Neural cell (in vitro differentiated cells): ENCODE results near the gene ESYT3. TPM values are rescaled to one million over a fixed set of nuclear protein-coding genes. Genes with fewer than 3 reads are reported as not detected.
A peak's percentile ranks its signal among the peaks of the same experiment; 100 is the strongest.

Source experiments
- H2AFZ ChIP-seq: fragments of 200-600, 300-800 bp; sonication (generic), shearing (Covaris generic); 2 replicates; pipeline ENCODE4 v1.6.0; 2014; ENCODE audit warnings: low read depth, mild to moderate bottlenecking, antibody characterized with exemption, low read length, moderate library complexity
- H3F3A ChIP-seq: fragments of 200-600 bp; shearing (Covaris generic); 2 replicates; pipeline ENCODE4 v1.6.1; 2016; ENCODE audit warnings: mild to moderate bottlenecking, moderate library complexity, mixed read lengths, antibody characterized with exemption, low read length; ENCODE audit not compliant: insufficient read depth, poor library complexity, severe bottlenecking
- H3K27ac ChIP-seq: fragments of 200-600, 300-800 bp; sonication (generic), shearing (Covaris generic); 2 replicates; pipeline ENCODE4 v1.5.1; 2014; ENCODE audit warnings: mild to moderate bottlenecking, low read length, moderate library complexity
- H3K27me3 ChIP-seq: fragments of 300-800, 200-600 bp; sonication (generic), shearing (Covaris generic); 2 replicates; pipeline ENCODE4 v1.6.0; 2014; ENCODE audit warnings: mild to moderate bottlenecking, low read depth, low read length, moderate library complexity; ENCODE audit not compliant: insufficient read depth
- H3K36me3 ChIP-seq: fragments of 300-800, 200-600 bp; sonication (generic), shearing (Covaris generic); 2 replicates; pipeline ENCODE4 v1.5.1; 2014; ENCODE audit warnings: mild to moderate bottlenecking, antibody characterized with exemption, low read length, moderate library complexity; ENCODE audit not compliant: insufficient read depth
- H3K4me2 ChIP-seq: fragments of 300-800, 200-600 bp; sonication (generic), shearing (Covaris generic); 2 replicates; pipeline ENCODE4 v1.6.0; 2014; ENCODE audit warnings: mild to moderate bottlenecking, low read length
- H3K4me3 ChIP-seq: fragments of 300-800, 200-600 bp; sonication (generic), shearing (Covaris generic); 2 replicates; pipeline ENCODE4 v1.5.1; 2014; ENCODE audit warnings: mild to moderate bottlenecking, low read length, moderate library complexity
- H3K79me2 ChIP-seq: fragments of 200-600 bp; shearing (Covaris generic); replicated peaks from 2 replicates; pipeline ENCODE4 v1.6.0; 2014; ENCODE audit warnings: mild to moderate bottlenecking, low read length, moderate library complexity; ENCODE audit not compliant: insufficient read depth
- H3K9ac ChIP-seq: fragments of 300-800, 200-600 bp; sonication (generic), shearing (Covaris generic); 2 replicates; pipeline ENCODE4 v1.6.1; 2016; ENCODE audit warnings: mild to moderate bottlenecking, low read length, mixed read lengths
- H3K9me2 ChIP-seq: fragments of 200-600 bp; shearing (Covaris generic); 2 replicates; pipeline ENCODE4 v1.6.1; 2016; ENCODE audit warnings: mild to moderate bottlenecking, low read length, mixed read lengths; ENCODE audit not compliant: insufficient read depth
- H3K9me3 ChIP-seq: fragments of 200-600, 300-800 bp; sonication (generic), shearing (Covaris generic); 2 replicates; pipeline ENCODE4 v1.6.1; 2016; ENCODE audit warnings: mild to moderate bottlenecking, mixed run types, low read length, moderate library complexity, mixed read lengths
- H4K20me1 ChIP-seq: fragments of 200-600 bp; shearing (Covaris generic); 2 replicates; pipeline ENCODE4 v1.6.1; 2016; ENCODE audit warnings: mild to moderate bottlenecking, mixed run types; ENCODE audit not compliant: insufficient read depth
- EP300 ChIP-seq: fragments of 450-650 bp; conservative IDR thresholded peaks from 2 replicates; pipeline ENCODE4 v1.6.1; 2014; ENCODE audit warnings: antibody characterized with exemption, mild to moderate bottlenecking, moderate library complexity; ENCODE audit not compliant: poor library complexity, severe bottlenecking
- EZH2 ChIP-seq: fragments of 200-600, 300-800 bp; shearing (Covaris generic), sonication (generic); IDR thresholded peaks from 2 replicates; pipeline ENCODE4 v1.6.1; 2014; ENCODE audit warnings: antibody characterized with exemption, low read length, borderline replicate concordance, mild to moderate bottlenecking; ENCODE audit not compliant: insufficient read depth, poor library complexity, severe bottlenecking
- MXI1 ChIP-seq: fragments of 450-650 bp; conservative IDR thresholded peaks from 2 replicates; pipeline ENCODE4 v1.6.1; 2014; ENCODE audit warnings: antibody characterized with exemption, mild to moderate bottlenecking; ENCODE audit not compliant: poor library complexity, severe bottlenecking
- POLR2AphosphoS5 ChIP-seq: IDR thresholded peaks from 2 replicates; pipeline ENCODE4 v1.6.1; 2012
- RAD21 ChIP-seq: fragments of 450-650 bp; conservative IDR thresholded peaks from 2 replicates; pipeline ENCODE4 v1.6.1; 2014; ENCODE audit warnings: antibody characterized with exemption, mild to moderate bottlenecking, moderate library complexity
- SMC3 ChIP-seq: fragments of 450-650 bp; conservative IDR thresholded peaks from 2 replicates; pipeline ENCODE4 v1.6.1; 2014; ENCODE audit warnings: antibody characterized with exemption, mild to moderate bottlenecking, moderate library complexity; ENCODE audit not compliant: poor library complexity
- TAF1 ChIP-seq: IDR thresholded peaks from 2 replicates; pipeline ENCODE4 v1.6.1; 2012; ENCODE audit warnings: low read depth
- polyA plus RNA-seq: library from polyadenylated mRNA; depleted of rRNA; stranded (reverse); fragments of >200 nt; gene quantifications from 2 replicates; pipeline ENCODE4 v1.2.3, GENCODE V29; 2014
- TF ChIP-seq, protein P1 (sequence below): fragments of 450-650 bp; IDR thresholded peaks from 2 replicates; pipeline ENCODE4 v1.5.1; 2014; ENCODE audit warnings: antibody characterized with exemption, mild to moderate bottlenecking, moderate library complexity; ENCODE audit not compliant: poor library complexity, severe bottlenecking
- TF ChIP-seq, protein P2 (sequence below): IDR thresholded peaks from 2 replicates; pipeline ENCODE4 v1.6.1; 2012; ENCODE audit warnings: borderline replicate concordance

The ESYT3 gene
- polyA plus RNA-seq, 1 donor from 2014 or later: 0.33 TPM

DNA sequence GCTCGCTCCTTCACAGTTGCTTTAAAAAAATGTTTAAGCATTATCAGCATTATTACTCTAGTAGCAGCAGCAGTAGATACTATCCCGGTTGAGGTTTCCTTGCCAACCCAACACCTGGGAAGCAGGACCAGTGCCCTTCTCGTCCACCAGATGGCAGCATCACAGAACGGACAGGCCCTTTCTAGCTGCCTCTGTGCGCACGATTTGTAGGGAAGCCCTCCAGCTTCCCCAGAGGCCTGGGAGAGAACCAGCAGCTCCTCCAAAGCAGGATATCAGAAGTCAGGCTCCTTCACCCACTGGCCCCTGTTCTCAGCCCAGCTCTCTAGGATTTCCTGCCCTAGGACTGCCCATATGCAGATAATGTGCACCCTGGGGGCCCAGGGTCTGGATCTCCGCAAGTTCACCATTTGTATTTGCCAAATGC lies 16.8 kb upstream of the ESYT3 start:
- no peaks in the 10 kb centered on the region for H3K9me3 ChIP-seq
- no peak overlapping the region for H2AFZ ChIP-seq
- no peak overlapping the region for H3K4me2 ChIP-seq
- TF ChIP-seq, protein P1, sequence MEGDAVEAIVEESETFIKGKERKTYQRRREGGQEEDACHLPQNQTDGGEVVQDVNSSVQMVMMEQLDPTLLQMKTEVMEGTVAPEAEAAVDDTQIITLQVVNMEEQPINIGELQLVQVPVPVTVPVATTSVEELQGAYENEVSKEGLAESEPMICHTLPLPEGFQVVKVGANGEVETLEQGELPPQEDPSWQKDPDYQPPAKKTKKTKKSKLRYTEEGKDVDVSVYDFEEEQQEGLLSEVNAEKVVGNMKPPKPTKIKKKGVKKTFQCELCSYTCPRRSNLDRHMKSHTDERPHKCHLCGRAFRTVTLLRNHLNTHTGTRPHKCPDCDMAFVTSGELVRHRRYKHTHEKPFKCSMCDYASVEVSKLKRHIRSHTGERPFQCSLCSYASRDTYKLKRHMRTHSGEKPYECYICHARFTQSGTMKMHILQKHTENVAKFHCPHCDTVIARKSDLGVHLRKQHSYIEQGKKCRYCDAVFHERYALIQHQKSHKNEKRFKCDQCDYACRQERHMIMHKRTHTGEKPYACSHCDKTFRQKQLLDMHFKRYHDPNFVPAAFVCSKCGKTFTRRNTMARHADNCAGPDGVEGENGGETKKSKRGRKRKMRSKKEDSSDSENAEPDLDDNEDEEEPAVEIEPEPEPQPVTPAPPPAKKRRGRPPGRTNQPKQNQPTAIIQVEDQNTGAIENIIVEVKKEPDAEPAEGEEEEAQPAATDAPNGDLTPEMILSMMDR: peak; percentile 82
- no peak for TF ChIP-seq EP300
- no peak for TF ChIP-seq MXI1
- TF ChIP-seq SMC3: peak; percentile 74
- peak; percentile 67 for TF ChIP-seq RAD21
- H4K20me1 ChIP-seq: no peaks in the 10 kb centered on the region
- H3K9ac ChIP-seq: no peak overlapping the region
- no peak overlapping the region for H3K27ac ChIP-seq
- H3K27me3 ChIP-seq: no peaks in the 10 kb centered on the region
- no peaks in the 10 kb centered on the region for H3K9me2 ChIP-seq
- H3K79me2 ChIP-seq: no peaks in the 10 kb centered on the region
- no peak overlapping the region for H3K4me3 ChIP-seq
- no peaks in the 10 kb centered on the region for H3K36me3 ChIP-seq
- H3F3A ChIP-seq: no peaks in the 10 kb centered on the region

DNA sequence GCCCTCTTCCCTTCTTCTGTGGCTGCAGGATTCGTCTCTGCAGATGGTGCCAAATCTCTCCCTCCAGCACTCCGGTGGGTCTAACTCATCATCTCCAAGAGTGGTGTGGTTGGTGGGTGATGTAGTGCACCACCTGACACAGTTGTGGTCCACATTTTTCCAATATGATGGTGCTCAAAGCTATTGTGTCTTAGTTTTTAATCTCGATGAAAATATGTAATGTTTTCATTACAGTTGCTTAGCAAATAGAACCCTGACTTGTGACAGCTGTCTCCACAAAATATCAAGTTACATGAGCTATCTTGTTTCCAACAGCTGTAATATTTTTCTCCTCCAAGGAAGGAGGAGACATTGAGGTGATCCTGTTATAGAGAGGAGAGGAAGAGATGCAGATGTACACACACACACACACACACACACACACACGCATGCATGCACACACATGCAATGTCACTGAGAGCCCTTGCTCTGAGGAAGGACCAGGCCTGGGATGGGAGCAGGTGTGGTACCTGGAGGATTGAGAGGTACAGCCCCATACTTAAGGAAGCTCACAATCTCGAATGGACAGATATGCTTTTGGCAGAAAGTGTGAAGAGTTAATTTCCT lies 15.7 kb upstream of the ESYT3 start:
- no peak overlapping the region for H3K9ac ChIP-seq
- no peaks in the 10 kb centered on the region for H4K20me1 ChIP-seq
- no peak for TF ChIP-seq RAD21
- no peak for TF ChIP-seq TAF1
- TF ChIP-seq EZH2: no peak
- no peaks in the 10 kb centered on the region for H3K27me3 ChIP-seq
- no peaks in the 10 kb centered on the region for H3K9me3 ChIP-seq
- H3K79me2 ChIP-seq: no peaks in the 10 kb centered on the region
- H3K9me2 ChIP-seq: no peaks in the 10 kb centered on the region
- H3K27ac ChIP-seq: no peak overlapping the region
- H2AFZ ChIP-seq: no peak overlapping the region
- H3K4me3 ChIP-seq: no peak overlapping the region
- no peaks in the 10 kb centered on the region for H3F3A ChIP-seq
- no peaks in the 10 kb centered on the region for H3K36me3 ChIP-seq
- no peak overlapping the region for H3K4me2 ChIP-seq

DNA sequence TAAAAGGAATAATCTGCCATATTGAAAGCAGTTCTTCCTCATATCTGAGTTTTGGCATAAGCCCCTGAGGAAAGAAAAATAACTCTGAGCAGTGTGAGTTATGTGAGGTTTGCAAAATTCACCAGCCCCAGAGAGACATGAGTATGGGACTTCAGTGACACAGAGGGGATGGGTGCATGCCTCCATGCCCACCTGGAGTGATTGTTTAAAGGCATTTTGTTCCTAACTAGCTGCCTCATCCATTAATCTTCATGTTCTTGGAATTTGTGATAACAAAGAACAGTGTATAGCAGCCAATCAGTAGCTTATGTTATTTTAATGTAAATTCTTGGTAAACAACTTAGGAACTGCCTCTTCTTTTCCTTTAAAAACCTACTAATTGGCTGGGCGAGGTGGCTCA lies 11.1 kb upstream of the ESYT3 start:
- no peak for TF ChIP-seq EP300
- no peak for TF ChIP-seq RAD21

DNA sequence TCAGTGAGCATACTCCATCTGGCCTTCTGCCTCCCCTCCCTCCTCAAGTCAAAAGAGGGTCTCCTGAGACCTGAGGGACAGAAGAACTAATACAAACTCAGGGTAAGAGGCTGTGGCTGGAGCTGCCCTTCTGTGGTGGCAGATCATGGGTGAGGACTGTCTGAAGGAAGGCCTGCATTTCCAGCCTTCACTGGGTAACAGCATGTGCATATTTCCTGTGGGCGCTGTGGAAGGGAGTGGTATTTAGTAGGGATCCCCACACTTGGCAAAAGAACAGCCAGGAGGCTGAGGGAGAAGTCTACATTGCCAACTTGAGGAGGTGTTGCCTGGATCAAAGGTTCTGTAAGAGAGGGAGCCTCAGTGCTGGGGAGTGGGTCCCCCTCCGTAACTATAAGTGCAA lies 10.1 kb upstream of the ESYT3 start:
- no peaks in the 10 kb centered on the region for H3K36me3 ChIP-seq
- TF ChIP-seq, protein P2, sequence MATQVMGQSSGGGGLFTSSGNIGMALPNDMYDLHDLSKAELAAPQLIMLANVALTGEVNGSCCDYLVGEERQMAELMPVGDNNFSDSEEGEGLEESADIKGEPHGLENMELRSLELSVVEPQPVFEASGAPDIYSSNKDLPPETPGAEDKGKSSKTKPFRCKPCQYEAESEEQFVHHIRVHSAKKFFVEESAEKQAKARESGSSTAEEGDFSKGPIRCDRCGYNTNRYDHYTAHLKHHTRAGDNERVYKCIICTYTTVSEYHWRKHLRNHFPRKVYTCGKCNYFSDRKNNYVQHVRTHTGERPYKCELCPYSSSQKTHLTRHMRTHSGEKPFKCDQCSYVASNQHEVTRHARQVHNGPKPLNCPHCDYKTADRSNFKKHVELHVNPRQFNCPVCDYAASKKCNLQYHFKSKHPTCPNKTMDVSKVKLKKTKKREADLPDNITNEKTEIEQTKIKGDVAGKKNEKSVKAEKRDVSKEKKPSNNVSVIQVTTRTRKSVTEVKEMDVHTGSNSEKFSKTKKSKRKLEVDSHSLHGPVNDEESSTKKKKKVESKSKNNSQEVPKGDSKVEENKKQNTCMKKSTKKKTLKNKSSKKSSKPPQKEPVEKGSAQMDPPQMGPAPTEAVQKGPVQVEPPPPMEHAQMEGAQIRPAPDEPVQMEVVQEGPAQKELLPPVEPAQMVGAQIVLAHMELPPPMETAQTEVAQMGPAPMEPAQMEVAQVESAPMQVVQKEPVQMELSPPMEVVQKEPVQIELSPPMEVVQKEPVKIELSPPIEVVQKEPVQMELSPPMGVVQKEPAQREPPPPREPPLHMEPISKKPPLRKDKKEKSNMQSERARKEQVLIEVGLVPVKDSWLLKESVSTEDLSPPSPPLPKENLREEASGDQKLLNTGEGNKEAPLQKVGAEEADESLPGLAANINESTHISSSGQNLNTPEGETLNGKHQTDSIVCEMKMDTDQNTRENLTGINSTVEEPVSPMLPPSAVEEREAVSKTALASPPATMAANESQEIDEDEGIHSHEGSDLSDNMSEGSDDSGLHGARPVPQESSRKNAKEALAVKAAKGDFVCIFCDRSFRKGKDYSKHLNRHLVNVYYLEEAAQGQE: no peak
- TF ChIP-seq EP300 (no peak), SMC3 (no peak), POLR2AphosphoS5 (no peak), EZH2 (no peak), RAD21 (no peak), MXI1 (no peak), TAF1 (no peak)
- H3K27me3 ChIP-seq: no peaks in the 10 kb centered on the region
- H3K9me3 ChIP-seq: no peaks in the 10 kb centered on the region
- H3K27ac ChIP-seq: no peak overlapping the region
- no peaks in the 10 kb centered on the region for H3F3A ChIP-seq
- H3K9me2 ChIP-seq: no peaks in the 10 kb centered on the region
- H3K4me2 ChIP-seq: no peak overlapping the region
- no peaks in the 10 kb centered on the region for H3K79me2 ChIP-seq
- H4K20me1 ChIP-seq: no peaks in the 10 kb centered on the region
- no peak overlapping the region for H2AFZ ChIP-seq
- no peak overlapping the region for H3K9ac ChIP-seq
- H3K4me3 ChIP-seq: no peak overlapping the region

More for the DNA sequence above, 11.1 kb upstream of the ESYT3 start:
- Histone ChIP-seq H3K9me3 (no peaks in the 10 kb centered on the region), H3K27me3 (no peaks in the 10 kb centered on the region), H3K4me3 (no peak overlapping the region), H2AFZ (no peak overlapping the region), H3K36me3 (no peaks in the 10 kb centered on the region), H4K20me1 (no peaks in the 10 kb centered on the region), H3K9ac (no peak overlapping the region), H3K79me2 (no peaks in the 10 kb centered on the region), H3K4me2 (no peak overlapping the region), H3F3A (no peaks in the 10 kb centered on the region), H3K9me2 (no peaks in the 10 kb centered on the region), H3K27ac (no peak overlapping the region)
